T-helper 1 cell (primary cell): ENCODE data around the gene LILRB2.
"Not testable (repeated sequence)": the region's sequence is repeated elsewhere in the genome, so short reads cannot be mapped to it uniquely, and the experiment has no call there.

ENCODE experiments used
- DNase-seq, 5 donors: peaks; one replicate each; pipeline ENCODE4 v3.0.0-alpha.2; 2012 to 2020

LILRB2 gene

GRCh38 chr19:54271106-54271505 is 9.8 kb downstream of the LILRB2 start:
- no peak for DNase-seq

- no peak for DNase-seq
Observed at GRCh38 chr19:54268936-54269335, 12.0 kb downstream of the LILRB2 start.

GRCh38 chr19:54266133-54266532 is 14.8 kb downstream of the LILRB2 start:
- peak in 3 of 5 donors; percentile 30 to 56 (median 54) for DNase-seq

GRCh38 chr19:54262470-54262869 is 18.4 kb downstream of the LILRB2 start:
- DNase-seq = no peak

- no peak for DNase-seq
Observed at GRCh38 chr19:54262066-54262465, 18.8 kb downstream of the LILRB2 start.

GRCh38 chr19:54257116-54257480 is 23.8 kb downstream of the LILRB2 start, which contains the start of gene LILRB5:
Gene LILRB5, minus strand, starts transcription at chr19:54257273. Its CDS starts 80 bp downstream, at chr19:54257193.
- no peak for DNase-seq

GRCh38 chr19:54256250-54257115 is 24.4 kb downstream of the LILRB2 start:
- no peak for DNase-seq

- no peak for DNase-seq
Observed at GRCh38 chr19:54255105-54255775, 25.7 kb downstream of the LILRB2 start.

- DNase-seq = no peak
Observed at GRCh38 chr19:54254195-54254906, 26.6 kb downstream of the LILRB2 start.

- no peak for DNase-seq
Observed at GRCh38 chr19:54253331-54254194, 27.3 kb downstream of the LILRB2 start.

GRCh38 chr19:54252845-54253244 is 28.1 kb downstream of the LILRB2 start:
- no peak for DNase-seq

- no peak for DNase-seq
Observed at GRCh38 chr19:54252243-54252642, 28.7 kb downstream of the LILRB2 start.

GRCh38 chr19:54248016-54248601 is 32.8 kb downstream of the LILRB2 start:
- DNase-seq = peak in 1 of 5 donors; percentile 40

GRCh38 chr19:54247106-54247930 is 33.6 kb downstream of the LILRB2 start:
- DNase-seq = no peak

- DNase-seq = no peak
Observed at GRCh38 chr19:54245936-54246335, 35.0 kb downstream of the LILRB2 start.

- not testable (repeated sequence) for DNase-seq
Observed at GRCh38 chr19:54243809-54244208, 37.1 kb downstream of the LILRB2 start.

GRCh38 chr19:54242646-54243045 is 38.3 kb downstream of the LILRB2 start, which contains the start of gene LILRA6:
Gene LILRA6, minus strand, starts transcription at chr19:54242790.
- not testable (repeated sequence) for DNase-seq

- DNase-seq = not testable (repeated sequence)
Observed at GRCh38 chr19:54242234-54242633, 38.7 kb downstream of the LILRB2 start.

- DNase-seq = not testable (repeated sequence)
Observed at GRCh38 chr19:54240372-54241336, 40.3 kb downstream of the LILRB2 start.
